ENCODE measurements around the gene SYNCRIP. TPM values are rescaled to one million over a fixed set of nuclear protein-coding genes. Genes with fewer than 3 reads are reported as not detected.
"Not testable (repeated sequence)": the region's sequence is repeated elsewhere in the genome, so short reads cannot be mapped to it uniquely, and the experiment has no call there.

Gene SYNCRIP
- total RNA-seq, 1 donor from 2014 or later: 94.3 TPM

- DNase-seq (ENCODE audit: low read depth, low spot score): no peak
Observed at GRCh38 chr6:85594197-85594930, 48.3 kb downstream of the SYNCRIP start.

- DNase-seq (ENCODE audit: low read depth, low spot score): peak; percentile 78
Observed at GRCh38 chr6:85593438-85594196, 49.1 kb downstream of the SYNCRIP start, which contains the start of gene SNX14. SNX14 (minus strand) TSS chr6:85593858; CDS start chr6:85593718, 140 bp downstream.

- DNase-seq (ENCODE audit: low read depth, low spot score): no peak
Observed at GRCh38 chr6:85592033-85592432, 50.7 kb downstream of the SYNCRIP start.

GRCh38 chr6:85591207-85591606 lies 51.5 kb downstream of the SYNCRIP start:
- no peak for DNase-seq (ENCODE audit: low read depth, low spot score)

- no peak for DNase-seq (ENCODE audit: low read depth, low spot score)
Observed at GRCh38 chr6:85585741-85586140, 56.9 kb downstream of the SYNCRIP start.

- not testable (repeated sequence) for DNase-seq (ENCODE audit: low read depth, low spot score)
Observed at GRCh38 chr6:85582832-85583231, 59.9 kb downstream of the SYNCRIP start.

- no peak for DNase-seq (ENCODE audit: low read depth, low spot score)
Observed at GRCh38 chr6:85581572-85581971, 61.1 kb downstream of the SYNCRIP start.

GRCh38 chr6:85580878-85581267 lies 61.8 kb downstream of the SYNCRIP start:
- DNase-seq (ENCODE audit: low read depth, low spot score): no peak

GRCh38 chr6:85580118-85580877 lies 62.4 kb downstream of the SYNCRIP start:
- DNase-seq (ENCODE audit: low read depth, low spot score): no peak

- no peak for DNase-seq (ENCODE audit: low read depth, low spot score)
Observed at GRCh38 chr6:85579581-85579980, 63.1 kb downstream of the SYNCRIP start.

- DNase-seq (ENCODE audit: low read depth, low spot score): no peak
Observed at GRCh38 chr6:85576476-85576875, 66.2 kb downstream of the SYNCRIP start.

- no peak for DNase-seq (ENCODE audit: low read depth, low spot score)
Observed at GRCh38 chr6:85574932-85575598, 67.6 kb downstream of the SYNCRIP start.

- DNase-seq (ENCODE audit: low read depth, low spot score): no peak
Observed at GRCh38 chr6:85569323-85569722, 73.4 kb downstream of the SYNCRIP start.

GRCh38 chr6:85568411-85568810 lies 74.3 kb downstream of the SYNCRIP start:
- no peak for DNase-seq (ENCODE audit: low read depth, low spot score)

- DNase-seq (ENCODE audit: low read depth, low spot score): no peak
Observed at GRCh38 chr6:85565736-85566135, 77.0 kb downstream of the SYNCRIP start.

- DNase-seq (ENCODE audit: low read depth, low spot score): not testable (repeated sequence)
Observed at GRCh38 chr6:85564223-85564622, 78.5 kb downstream of the SYNCRIP start.

Other genes starting within 250 kb of the SYNCRIP start
- 187 and 223 TPM in 2 replicates for gene NT5E, start 192.8 kb downstream of the SYNCRIP start, total RNA-seq
- 107 and 114 TPM in 2 replicates for gene SNX14, start 49.0 kb downstream of the SYNCRIP start, total RNA-seq